ENCODE results near the gene CDK11A. TPM values are rescaled to one million over a fixed set of nuclear protein-coding genes. Genes with fewer than 3 reads are reported as not detected.
"Not testable (repeated sequence)": the region's sequence is repeated elsewhere in the genome, so short reads cannot be mapped to it uniquely, and the experiment has no call there.

Gene CDK11A
- total RNA-seq, 1 experiment from 2014 or later: 26.2 TPM

DNA sequence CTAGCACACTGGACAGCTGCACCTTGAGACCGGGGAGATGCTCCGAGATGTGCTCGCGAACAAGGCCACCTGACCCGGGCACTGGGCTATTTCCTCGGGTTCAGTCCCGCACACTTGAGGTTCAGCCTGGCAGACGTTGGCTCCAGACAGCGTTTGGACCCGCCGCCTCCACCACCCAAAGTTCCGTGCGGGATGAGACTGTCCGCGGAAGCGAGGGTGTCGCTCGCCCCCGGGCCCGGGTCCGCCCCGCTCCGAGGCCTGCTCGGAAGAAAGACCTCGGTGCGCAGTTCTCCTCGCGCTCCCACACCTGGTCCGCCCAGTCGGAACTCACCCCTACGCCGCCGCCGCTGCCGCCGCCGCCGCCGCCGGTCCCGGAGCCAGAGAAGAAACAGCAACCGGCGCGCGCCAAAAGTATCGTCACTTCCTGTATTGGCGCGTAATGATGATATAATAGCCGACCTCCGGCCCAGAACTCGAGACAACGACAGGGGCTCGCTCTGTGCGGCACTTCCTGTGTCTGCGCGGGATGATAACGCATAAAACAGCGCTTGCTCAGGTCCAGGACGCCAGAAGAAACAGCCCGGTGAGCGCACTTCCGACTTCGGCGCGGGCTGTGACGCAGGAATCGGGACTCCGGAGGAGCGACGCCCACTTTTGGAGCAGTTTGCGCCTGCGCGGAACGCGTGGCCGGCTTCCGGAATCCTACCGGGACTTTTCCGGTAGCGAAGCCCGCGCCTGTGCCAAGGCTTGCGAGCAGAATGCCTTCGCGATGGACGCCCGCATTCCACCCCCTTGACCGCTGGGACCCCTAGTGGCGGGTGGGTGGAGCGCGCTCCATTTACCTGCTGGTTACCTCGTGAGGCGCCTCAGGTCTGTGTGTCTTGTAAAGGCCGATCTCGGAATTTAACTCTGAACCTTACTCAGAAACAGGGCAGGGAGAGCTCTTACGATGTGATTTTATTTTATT lies 65.3 kb downstream of the CDK11A start, which contains the start of gene CDK11B:
TSS of gene CDK11B (minus strand) at position 422 of the 967 bp plus-strand sequence. CDS start 1,519 bp downstream, outside the sequence.
- H2AFZ ChIP-seq (ENCODE audit: low read length): peak within 1 kb of the TSS; percentile 3; the same call in 1 of the 2 replicates
- not testable (repeated sequence) for H3K4me1 ChIP-seq (ENCODE audit: low read length)
- H3K4me2 ChIP-seq (ENCODE audit: low read depth, low read length, poor library complexity, severe bottlenecking): peak within 1 kb of the TSS; percentile 49

More for the DNA sequence above, 65.3 kb downstream of the CDK11A start, which contains the start of gene CDK11B:
- Histone ChIP-seq H3K36me3 (ENCODE audit: insufficient read depth, low read length) (peaks cover 13% of the 10 kb centered on the region; the same call in 1 of the 2 replicates), H3K79me2 (ENCODE audit: low read length) (peaks cover 21% of the 10 kb centered on the region), H3K9ac (ENCODE audit: low read length) (peak within 1 kb of the TSS; percentile 75), H3K27ac (ENCODE audit: low read length) (peak within 1 kb of the TSS; percentile 70), H3K4me3 (ENCODE audit: low read length) (peak within 1 kb of the TSS; percentile 70)
- H3K27me3 ChIP-seq (ENCODE audit: low read length); H3K9me3 ChIP-seq (ENCODE audit: low read length); H3K9me2 ChIP-seq (replicated peaks; ENCODE audit: insufficient read depth, low read length); H4K20me1 ChIP-seq (ENCODE audit: insufficient read depth, low read depth, low read length): not testable (repeated sequence)
- DNase-seq: peak; percentile 99

Other genes starting within 250 kb of the CDK11A start
- gene ATAD3A, start 212.2 kb downstream of the CDK11A start, total RNA-seq (2014; rRNA removed; shearing (Covaris generic); ENCODE audit: low replicate concordance): 12.5 and 52.1 TPM in 2 replicates
- 2.6 TPM in 1 of 2 replicates, not detected in the other for gene TMEM240, start 183.7 kb downstream of the CDK11A start, total RNA-seq (2014; rRNA removed; shearing (Covaris generic); ENCODE audit: low replicate concordance)
- 70.9 and 80.6 TPM in 2 replicates for gene SSU72, start 149.5 kb downstream of the CDK11A start, total RNA-seq (2014; rRNA removed; shearing (Covaris generic); ENCODE audit: low replicate concordance)
- 0.14 TPM in 1 of 2 replicates, not detected in the other for gene FNDC10, start 124.2 kb downstream of the CDK11A start, total RNA-seq (2014; rRNA removed; shearing (Covaris generic); ENCODE audit: low replicate concordance)
- gene MIB2, start 108.9 kb downstream of the CDK11A start, total RNA-seq (2014; rRNA removed; shearing (Covaris generic); ENCODE audit: low replicate concordance): 24.8 and 54.3 TPM in 2 replicates
- 1.3 and 2.7 TPM in 2 replicates for gene MMP23B, start 92.2 kb downstream of the CDK11A start, total RNA-seq (2014; rRNA removed; shearing (Covaris generic); ENCODE audit: low replicate concordance)
- gene CDK11B, start 65.4 kb downstream of the CDK11A start, total RNA-seq (2014; rRNA removed; shearing (Covaris generic); ENCODE audit: low replicate concordance): 11.4 and 16.1 TPM in 2 replicates
- 24.9 and 32.9 TPM in 2 replicates for gene SLC35E2B, start 31.6 kb downstream of the CDK11A start, total RNA-seq (2014; rRNA removed; shearing (Covaris generic); ENCODE audit: low replicate concordance)
- 44.3 and 80.3 TPM in 2 replicates for gene NADK, start 54.1 kb upstream of the CDK11A start, total RNA-seq (2014; rRNA removed; shearing (Covaris generic); ENCODE audit: low replicate concordance)
- 65.7 and 93.7 TPM in 2 replicates for gene GNB1, start 166.7 kb upstream of the CDK11A start, total RNA-seq (2014; rRNA removed; shearing (Covaris generic); ENCODE audit: low replicate concordance)
- 0.32 TPM in 1 of 2 replicates, not detected in the other for gene CALML6, start 190.9 kb upstream of the CDK11A start, total RNA-seq (2014; rRNA removed; shearing (Covaris generic); ENCODE audit: low replicate concordance)
- gene TMEM52, start 194.9 kb upstream of the CDK11A start, total RNA-seq (2014; rRNA removed; shearing (Covaris generic); ENCODE audit: low replicate concordance): not detected in 2 replicates

All from Karpas-422 (cell line).